ENCODE results near the gene MARK4.

- no peak for TF ChIP-seq CTCF (conservative IDR thresholded peaks at IDR 0.05 in 1 of 2, IDR thresholded peaks at IDR 0.05 in 1 of 2; ENCODE audit: extremely low read depth in 1 of 2, insufficient read depth in 1 of 2, low read depth in 1 of 2, low read length in 2 of 2)
- TF ChIP-seq EZH2 (IDR thresholded peaks at IDR 0.05; ENCODE audit: borderline replicate concordance, low read length) = no peak
These were observed 24.4 kb downstream of the MARK4 start for GRCh38 chr19:45275370-45275971.
